Epithelial cell of proximal tubule (primary cell): Measurements from ENCODE around the gene ABCA8. TPM values are rescaled to one million over a fixed set of nuclear protein-coding genes. Genes with fewer than 3 reads are reported as not detected.
"Not testable (repeated sequence)": the region's sequence is repeated elsewhere in the genome, so short reads cannot be mapped to it uniquely, and the experiment has no call there.

Experiments used
- DNase-seq: peaks from one replicate; pipeline ENCODE4 v3.0.0-alpha.2; 2011; ENCODE audit warnings: low read depth
- H3K4me3 ChIP-seq: 2 replicates; pipeline ENCODE4 v1.5.1; 2011; ENCODE audit warnings: low read depth, mild to moderate bottlenecking, low read length
- total RNA-seq: library from RNA; depleted of rRNA; stranded (reverse); fragments of >200 nt; gene quantifications from 2 replicates; pipeline ENCODE4 v1.2.3, GENCODE V29; 2015
- TF ChIP-seq, protein P1 (sequence below): conservative IDR thresholded peaks from 2 replicates; pipeline ENCODE4 v1.5.1; 2012; ENCODE audit warnings: low read depth, mild to moderate bottlenecking, low read length

ABCA8 gene
- total RNA-seq, 1 donor from 2014 or later = not detected

- TF ChIP-seq, protein P1, sequence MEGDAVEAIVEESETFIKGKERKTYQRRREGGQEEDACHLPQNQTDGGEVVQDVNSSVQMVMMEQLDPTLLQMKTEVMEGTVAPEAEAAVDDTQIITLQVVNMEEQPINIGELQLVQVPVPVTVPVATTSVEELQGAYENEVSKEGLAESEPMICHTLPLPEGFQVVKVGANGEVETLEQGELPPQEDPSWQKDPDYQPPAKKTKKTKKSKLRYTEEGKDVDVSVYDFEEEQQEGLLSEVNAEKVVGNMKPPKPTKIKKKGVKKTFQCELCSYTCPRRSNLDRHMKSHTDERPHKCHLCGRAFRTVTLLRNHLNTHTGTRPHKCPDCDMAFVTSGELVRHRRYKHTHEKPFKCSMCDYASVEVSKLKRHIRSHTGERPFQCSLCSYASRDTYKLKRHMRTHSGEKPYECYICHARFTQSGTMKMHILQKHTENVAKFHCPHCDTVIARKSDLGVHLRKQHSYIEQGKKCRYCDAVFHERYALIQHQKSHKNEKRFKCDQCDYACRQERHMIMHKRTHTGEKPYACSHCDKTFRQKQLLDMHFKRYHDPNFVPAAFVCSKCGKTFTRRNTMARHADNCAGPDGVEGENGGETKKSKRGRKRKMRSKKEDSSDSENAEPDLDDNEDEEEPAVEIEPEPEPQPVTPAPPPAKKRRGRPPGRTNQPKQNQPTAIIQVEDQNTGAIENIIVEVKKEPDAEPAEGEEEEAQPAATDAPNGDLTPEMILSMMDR = no peak
- DNase-seq = no peak
- no peak overlapping the region for H3K4me3 ChIP-seq
These were observed 1.7 kb downstream of the ABCA8 start for GRCh38 chr17:68953340-68953997.

DNA sequence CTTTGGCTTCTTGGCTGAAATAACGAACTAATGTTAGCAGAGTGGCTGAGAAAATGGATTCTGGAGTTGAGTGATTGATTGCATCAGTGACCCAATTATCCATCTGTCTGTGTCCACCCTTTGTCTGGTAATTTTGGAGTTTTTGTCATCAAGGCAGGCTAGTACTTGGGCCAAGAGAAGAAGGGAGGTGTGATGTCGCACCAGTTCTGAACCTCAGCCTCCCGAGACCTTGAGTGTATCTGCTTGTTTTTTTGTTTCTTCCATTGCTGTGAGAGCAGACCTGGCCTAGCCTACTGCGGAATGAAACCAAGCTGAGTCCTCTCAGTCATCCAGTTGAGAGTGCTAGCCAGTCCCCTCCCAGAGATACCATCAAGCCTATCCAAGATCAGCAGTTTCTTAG lies 4.5 kb downstream of the ABCA8 start:
- no peak for DNase-seq
- H3K4me3 ChIP-seq = no peak overlapping the region
- TF ChIP-seq, protein P1 = no peak

DNA sequence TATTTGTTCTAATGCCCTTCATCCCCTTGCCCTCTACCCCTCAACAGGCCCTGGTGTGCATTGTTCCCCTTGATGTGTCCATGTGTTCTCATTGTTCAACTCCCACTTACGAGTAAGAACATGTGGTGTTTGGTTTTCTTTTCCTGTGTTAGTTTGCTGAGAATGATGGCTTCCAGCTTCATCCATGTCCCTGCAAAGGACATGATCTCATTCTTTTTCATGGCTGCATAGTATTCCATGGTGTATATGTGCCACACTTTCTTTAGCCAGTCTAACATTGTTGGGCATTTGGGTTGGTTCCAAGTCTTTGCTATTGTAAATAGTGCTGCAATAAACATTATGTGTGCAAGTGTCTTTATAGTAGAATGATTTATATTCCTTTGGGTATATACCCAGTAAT lies 7.3 kb downstream of the ABCA8 start:
- H3K4me3 ChIP-seq, DNase-seq: not testable (repeated sequence)

DNA sequence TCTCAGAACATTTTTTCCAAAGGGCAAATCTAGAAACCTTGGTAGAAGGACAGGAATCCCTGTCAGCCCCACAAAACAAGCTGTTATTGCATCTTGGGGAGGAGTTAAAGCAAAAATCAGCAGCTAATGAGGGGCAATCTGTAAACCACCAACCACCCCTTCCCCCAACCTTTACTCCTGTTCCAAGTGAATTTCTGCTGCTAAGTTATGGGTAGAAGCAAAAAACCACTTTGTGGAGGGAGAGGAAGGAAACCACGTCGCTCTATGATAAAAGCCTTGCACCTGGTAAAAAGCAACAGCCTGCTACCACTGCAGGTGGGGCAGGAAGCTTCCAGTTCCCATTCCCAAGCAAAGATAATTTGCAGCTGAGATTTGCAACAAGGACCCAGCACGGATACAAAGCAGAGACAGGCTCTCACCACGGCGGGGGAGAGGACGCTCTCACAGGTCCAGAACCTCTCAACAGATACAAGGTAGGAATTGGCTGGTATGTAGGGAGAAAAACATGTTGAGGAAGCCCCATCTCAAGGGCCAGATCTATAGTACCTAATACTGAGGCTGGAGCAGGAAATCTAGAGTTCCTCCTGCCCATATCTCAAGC lies 10.7 kb downstream of the ABCA8 start:
- TF ChIP-seq, protein P1 = no peak
- no peak for DNase-seq

GRCh38 chr17:68943812-68944182 lies 11.4 kb downstream of the ABCA8 start:
- not testable (repeated sequence) for DNase-seq

More for the DNA sequence above, 10.7 kb downstream of the ABCA8 start:
- no peak overlapping the region for H3K4me3 ChIP-seq

DNA sequence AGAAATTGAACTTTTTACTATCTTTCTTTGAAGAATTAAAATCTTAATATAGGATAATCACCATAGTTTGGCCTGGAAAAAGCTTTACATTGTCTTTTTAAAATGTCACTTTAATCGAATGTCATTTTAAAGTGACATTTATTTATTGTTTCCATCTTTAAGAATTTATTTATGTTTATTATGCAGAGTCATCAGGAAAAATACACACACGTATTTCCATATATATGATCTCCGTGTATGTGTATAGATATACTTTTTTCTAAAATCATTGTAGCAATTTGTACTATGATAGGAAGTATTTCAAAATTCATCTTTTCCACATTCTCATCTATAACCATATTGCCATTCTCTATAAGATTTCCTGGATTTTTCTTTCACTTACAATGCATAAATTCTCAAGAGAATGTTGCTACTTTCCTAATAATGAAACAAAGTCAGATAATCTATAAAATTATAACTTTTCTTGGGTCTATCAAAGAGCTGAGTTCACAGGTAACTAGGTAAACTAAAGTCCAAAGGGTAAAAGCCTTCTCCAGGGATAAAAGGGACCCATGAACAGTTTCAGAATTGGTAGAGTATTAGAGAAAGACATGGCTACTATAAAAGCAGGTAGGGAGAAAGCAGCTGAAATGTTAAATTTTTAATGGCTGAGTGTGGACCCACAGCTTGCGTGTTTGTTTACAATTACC lies 11.9 kb downstream of the ABCA8 start:
- no peak overlapping the region for H3K4me3 ChIP-seq
- TF ChIP-seq, protein P1 = no peak
- no peak for DNase-seq

More at GRCh38 chr17:68943812-68944182, 11.4 kb downstream of the ABCA8 start:
- not testable (repeated sequence) for H3K4me3 ChIP-seq

DNA sequence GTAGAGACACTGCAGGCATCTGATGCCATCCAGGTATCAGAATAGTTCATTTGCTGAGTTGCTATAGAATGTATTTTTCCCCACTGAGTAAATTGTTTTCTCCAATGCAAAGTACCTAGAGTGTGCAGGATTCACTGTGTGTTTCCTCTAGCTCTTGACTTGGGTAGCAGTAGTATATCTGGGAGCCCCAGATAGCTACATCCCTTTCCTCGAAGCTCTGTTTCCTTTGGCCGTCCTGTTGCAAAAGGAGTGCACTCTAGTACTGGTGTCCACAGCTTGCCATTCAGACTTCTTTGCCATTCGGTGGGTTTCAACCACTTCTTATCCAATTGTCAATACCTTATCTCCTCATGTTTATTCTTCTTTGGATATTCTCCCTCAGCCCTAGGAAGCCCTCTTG lies 12.8 kb downstream of the ABCA8 start:
- TF ChIP-seq, protein P1 = no peak
- H3K4me3 ChIP-seq = no peak overlapping the region
- DNase-seq = no peak

DNA sequence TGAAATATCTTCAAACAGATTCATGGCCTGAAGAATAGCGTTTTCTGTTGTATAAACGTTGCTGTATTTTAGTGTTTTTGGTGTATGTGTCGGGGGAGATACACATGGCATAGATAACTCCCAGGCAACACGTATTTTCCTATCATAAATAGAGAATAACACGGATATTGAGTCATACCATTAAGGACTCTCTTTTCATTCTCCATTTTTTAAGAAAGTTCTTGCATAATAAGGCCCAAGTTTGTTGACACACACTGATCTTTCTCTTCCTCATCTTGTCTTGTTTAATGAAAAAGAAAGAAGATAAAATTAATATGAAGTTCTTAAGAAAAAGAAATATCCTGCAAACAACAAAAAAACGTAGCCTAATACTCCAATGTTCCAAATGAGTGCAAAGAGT lies 13.4 kb downstream of the ABCA8 start:
- TF ChIP-seq, protein P1 = no peak
- DNase-seq = no peak
- H3K4me3 ChIP-seq = no peak overlapping the region
